Embryonic facial prominence (tissue), 1 donor: ENCODE results near the gene MEIOSIN.
"Not testable (repeated sequence)": the region's sequence is repeated elsewhere in the genome, so short reads cannot be mapped to it uniquely, and the experiment has no call there.

Experiments used
- DNase-seq: peaks from one replicate; pipeline ENCODE4 v3.0.0-alpha.2; 2016; ENCODE audit errors: extremely low spot score

Gene MEIOSIN

GRCh38 chr19:45733160-45733810 lies at the start of gene MEIOSIN:
TSS of gene MEIOSIN (plus strand) at chr19:45733439. CDS start at chr19:45735377, 1,938 bp downstream.
- DNase-seq = no peak

- not testable (repeated sequence) for DNase-seq
Observed at GRCh38 chr19:45685045-45685444, 48.2 kb upstream of the MEIOSIN start.

GRCh38 chr19:45687599-45687998 lies 45.6 kb upstream of the MEIOSIN start:
- DNase-seq = no peak

GRCh38 chr19:45691516-45692186 lies 41.6 kb upstream of the MEIOSIN start, which contains the start of gene SNRPD2:
TSS of gene SNRPD2 (minus strand) at chr19:45691953. CDS start at chr19:45691888, 65 bp downstream.
- DNase-seq = peak; percentile 85

GRCh38 chr19:45692187-45693105 lies 40.8 kb upstream of the MEIOSIN start, which contains the start of gene QPCTL:
TSS of gene QPCTL (plus strand) at chr19:45692666. CDS start at chr19:45692704, 38 bp downstream.
- DNase-seq = peak; percentile 98

GRCh38 chr19:45693106-45693788 lies 40.0 kb upstream of the MEIOSIN start:
- DNase-seq = no peak

GRCh38 chr19:45701676-45702075 lies 31.6 kb upstream of the MEIOSIN start:
- DNase-seq = no peak

GRCh38 chr19:45705115-45705514 lies 28.1 kb upstream of the MEIOSIN start:
- DNase-seq = no peak

GRCh38 chr19:45705710-45706415 lies 27.4 kb upstream of the MEIOSIN start:
- DNase-seq = no peak

GRCh38 chr19:45710356-45711130 lies 22.7 kb upstream of the MEIOSIN start:
- DNase-seq = no peak

GRCh38 chr19:45711851-45712698 lies 21.2 kb upstream of the MEIOSIN start:
- no peak for DNase-seq

GRCh38 chr19:45712699-45713067 lies 20.6 kb upstream of the MEIOSIN start:
- no peak for DNase-seq

- no peak for DNase-seq
Observed at GRCh38 chr19:45713141-45713540, 20.1 kb upstream of the MEIOSIN start.

GRCh38 chr19:45715139-45715538 lies 18.1 kb upstream of the MEIOSIN start:
- DNase-seq = no peak

- no peak for DNase-seq
Observed at GRCh38 chr19:45716359-45717130, 16.7 kb upstream of the MEIOSIN start.

GRCh38 chr19:45717131-45717982 lies 15.9 kb upstream of the MEIOSIN start:
- peak; percentile 98 for DNase-seq

- no peak for DNase-seq
Observed at GRCh38 chr19:45717983-45718650, 15.1 kb upstream of the MEIOSIN start.
